ENCODE data around the gene FUBP1. TPM values are rescaled to one million over a fixed set of nuclear protein-coding genes. Genes with fewer than 3 reads are reported as not detected.

The FUBP1 gene
- total RNA-seq, 1 donor from 2014 or later, result 86.5 TPM

GRCh38 chr1:78009836-78010235 is 31.0 kb upstream of the FUBP1 start:
- Mint-ChIP-seq H3K9me3 (ENCODE audit: low read depth) (no peaks in the 10 kb centered on the region), H3K27ac (ENCODE audit: unreplicated experiment) (peak overlapping the region; percentile 70), H3K36me3 (ENCODE audit: low read depth) (peaks cover 11% of the 10 kb centered on the region), H3K4me3 (ENCODE audit: unreplicated experiment) (peak overlapping the region; percentile 70), H3K4me1 (ENCODE audit: low read depth) (peaks cover 41% of the 10 kb centered on the region), H3K27me3 (ENCODE audit: low read depth) (no peaks in the 10 kb centered on the region)
- no peak for DNase-seq (ENCODE audit: low spot score)
- TF ChIP-seq, protein P1, sequence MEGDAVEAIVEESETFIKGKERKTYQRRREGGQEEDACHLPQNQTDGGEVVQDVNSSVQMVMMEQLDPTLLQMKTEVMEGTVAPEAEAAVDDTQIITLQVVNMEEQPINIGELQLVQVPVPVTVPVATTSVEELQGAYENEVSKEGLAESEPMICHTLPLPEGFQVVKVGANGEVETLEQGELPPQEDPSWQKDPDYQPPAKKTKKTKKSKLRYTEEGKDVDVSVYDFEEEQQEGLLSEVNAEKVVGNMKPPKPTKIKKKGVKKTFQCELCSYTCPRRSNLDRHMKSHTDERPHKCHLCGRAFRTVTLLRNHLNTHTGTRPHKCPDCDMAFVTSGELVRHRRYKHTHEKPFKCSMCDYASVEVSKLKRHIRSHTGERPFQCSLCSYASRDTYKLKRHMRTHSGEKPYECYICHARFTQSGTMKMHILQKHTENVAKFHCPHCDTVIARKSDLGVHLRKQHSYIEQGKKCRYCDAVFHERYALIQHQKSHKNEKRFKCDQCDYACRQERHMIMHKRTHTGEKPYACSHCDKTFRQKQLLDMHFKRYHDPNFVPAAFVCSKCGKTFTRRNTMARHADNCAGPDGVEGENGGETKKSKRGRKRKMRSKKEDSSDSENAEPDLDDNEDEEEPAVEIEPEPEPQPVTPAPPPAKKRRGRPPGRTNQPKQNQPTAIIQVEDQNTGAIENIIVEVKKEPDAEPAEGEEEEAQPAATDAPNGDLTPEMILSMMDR (IDR thresholded peaks at IDR 0.05), result no peak

GRCh38 chr1:78009276-78009675 is 30.4 kb upstream of the FUBP1 start:
- Mint-ChIP-seq H3K4me1 (ENCODE audit: low read depth) (peaks cover 40% of the 10 kb centered on the region), H3K27me3 (ENCODE audit: low read depth) (no peaks in the 10 kb centered on the region), H3K27ac (ENCODE audit: unreplicated experiment) (peak overlapping the region; percentile 70), H3K9me3 (ENCODE audit: low read depth) (no peaks in the 10 kb centered on the region), H3K36me3 (ENCODE audit: low read depth) (peaks cover 9% of the 10 kb centered on the region), H3K4me3 (ENCODE audit: unreplicated experiment) (peak overlapping the region; percentile 70)
- TF ChIP-seq, protein P1 (IDR thresholded peaks at IDR 0.05), result no peak
- DNase-seq (ENCODE audit: low spot score), result no peak

DNA sequence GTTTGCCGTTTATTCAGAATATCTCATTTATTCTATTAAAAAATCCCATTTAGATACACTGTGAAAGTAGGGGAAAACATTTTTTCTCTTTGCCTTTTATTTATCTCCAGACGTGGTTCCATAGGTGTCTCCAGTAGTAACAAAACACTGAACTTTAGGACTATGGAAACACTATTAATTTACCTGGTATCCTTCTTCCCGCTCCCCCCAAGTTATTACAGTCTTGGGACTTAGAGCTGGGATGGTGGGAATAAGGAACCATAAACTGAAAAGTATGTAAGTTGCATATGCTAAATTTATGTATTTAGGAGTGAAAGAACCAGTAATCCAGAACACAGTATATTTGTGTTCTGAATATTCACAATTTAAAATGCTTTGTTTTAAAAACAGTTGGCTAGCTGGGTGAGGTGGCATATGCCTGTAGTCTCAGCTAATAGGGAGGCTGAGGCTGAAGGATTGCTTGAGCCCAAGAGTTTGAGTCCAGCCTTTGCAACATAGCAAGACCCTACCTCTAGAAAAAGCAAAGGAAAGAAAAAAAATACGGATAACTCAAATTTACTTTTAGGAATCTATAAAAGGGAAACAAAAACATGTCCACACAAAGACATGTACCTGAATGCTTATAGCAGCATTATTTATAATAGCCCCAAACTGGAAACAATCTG is 28.9 kb upstream of the FUBP1 start:
- peak overlapping the region; percentile 93 for H3K4me3 Mint-ChIP-seq (ENCODE audit: unreplicated experiment)

DNA sequence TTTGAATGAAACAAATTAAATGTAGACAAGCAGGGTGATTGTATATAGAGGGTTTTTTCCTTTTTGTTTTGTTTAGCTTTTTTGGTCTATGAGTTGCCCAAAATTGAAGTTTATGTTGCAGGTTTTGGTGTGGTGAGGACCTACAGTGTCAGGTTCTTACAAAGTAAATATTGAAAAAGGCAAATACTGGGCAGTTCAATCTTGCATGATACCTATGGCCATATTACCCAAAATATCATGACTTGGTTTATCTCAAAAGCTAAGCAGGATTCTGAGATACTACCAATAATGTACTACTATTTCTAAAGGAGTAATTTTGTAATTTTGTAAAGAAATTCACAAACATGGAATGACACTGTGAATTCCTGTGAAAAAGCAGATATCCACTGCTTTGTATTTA is 27.6 kb upstream of the FUBP1 start:
- peak overlapping the region; percentile 98 for H3K27ac Mint-ChIP-seq (ENCODE audit: unreplicated experiment)
- peaks cover 51% of the 10 kb centered on the region for H3K4me1 Mint-ChIP-seq (ENCODE audit: low read depth)
- TF ChIP-seq, protein P1 (IDR thresholded peaks at IDR 0.05), result no peak
- no peaks in the 10 kb centered on the region for H3K27me3 Mint-ChIP-seq (ENCODE audit: low read depth)
- H3K4me3 Mint-ChIP-seq (ENCODE audit: unreplicated experiment), result peak overlapping the region; percentile 93
- H3K36me3 Mint-ChIP-seq (ENCODE audit: low read depth), result no peaks in the 10 kb centered on the region
- no peak for DNase-seq (ENCODE audit: low spot score)
- H3K9me3 Mint-ChIP-seq (ENCODE audit: low read depth), result no peaks in the 10 kb centered on the region

More for the DNA sequence above, 28.9 kb upstream of the FUBP1 start:
- Mint-ChIP-seq H3K27me3 (ENCODE audit: low read depth) (no peaks in the 10 kb centered on the region), H3K36me3 (ENCODE audit: low read depth) (no peaks in the 10 kb centered on the region), H3K4me1 (ENCODE audit: low read depth) (peaks cover 45% of the 10 kb centered on the region), H3K27ac (ENCODE audit: unreplicated experiment) (peak overlapping the region; percentile 87), H3K9me3 (ENCODE audit: low read depth) (no peaks in the 10 kb centered on the region)
- TF ChIP-seq, protein P1 (IDR thresholded peaks at IDR 0.05), result no peak
- DNase-seq (ENCODE audit: low spot score), result no peak

DNA sequence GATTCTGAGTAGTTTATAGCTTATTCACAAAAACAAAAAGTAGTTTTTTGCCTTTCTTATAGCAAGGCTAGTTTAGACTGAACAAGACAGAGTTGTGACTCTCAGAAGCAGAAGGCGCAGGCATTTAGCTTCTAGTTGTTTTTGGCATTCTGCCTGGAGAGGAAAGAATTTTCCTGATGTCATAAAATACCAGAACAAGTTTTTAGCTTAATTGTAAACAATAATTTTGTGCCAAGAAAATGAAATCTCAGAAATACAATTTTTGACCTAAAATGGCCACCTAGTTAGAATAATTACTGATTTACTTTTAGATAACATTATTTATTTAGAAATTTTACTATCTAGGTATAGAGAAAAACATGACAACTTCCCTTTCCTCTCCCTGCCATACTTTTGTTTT is 26.9 kb upstream of the FUBP1 start:
- H3K27ac Mint-ChIP-seq (ENCODE audit: unreplicated experiment), result peak overlapping the region; percentile 98
- no peaks in the 10 kb centered on the region for H3K27me3 Mint-ChIP-seq (ENCODE audit: low read depth)
- TF ChIP-seq, protein P1 (IDR thresholded peaks at IDR 0.05), result no peak
- H3K9me3 Mint-ChIP-seq (ENCODE audit: low read depth), result no peaks in the 10 kb centered on the region
- DNase-seq (ENCODE audit: low spot score), result no peak
- H3K4me3 Mint-ChIP-seq (ENCODE audit: unreplicated experiment), result peak overlapping the region; percentile 93
- H3K36me3 Mint-ChIP-seq (ENCODE audit: low read depth), result no peaks in the 10 kb centered on the region
- H3K4me1 Mint-ChIP-seq (ENCODE audit: low read depth), result peaks cover 47% of the 10 kb centered on the region

Measured in chondrocyte (in vitro differentiated cells).